Posterior cingulate gyrus (tissue), 11 donors: ENCODE measurements around the gene PLEKHB2.
"Not testable (repeated sequence)": the region's sequence is repeated elsewhere in the genome, so short reads cannot be mapped to it uniquely, and the experiment has no call there.

ENCODE experiments used
- DNase-seq, 10 donors: peaks; one replicate each; pipeline versions ENCODE4 v3.0.0 to v3.0.0-alpha.2; 2020 to 2021; ENCODE audit warnings: mixed read lengths in 3 of 10
- intact Hi-C: fragments of 100-400 bp; cut with DNase I; formaldehyde crosslinking; loops from one replicate; pipeline ENCODE4 v1.15.1; 2023

PLEKHB2 gene

GRCh38 chr2:131105156-131105949 lies at the start of gene PLEKHB2:
TSS of gene PLEKHB2 (plus strand) at chr2:131105336. CDS start at chr2:131120942, 15,606 bp downstream.
- peak; percentile 88 to 99 (median 93) for DNase-seq
- intact Hi-C loops = loop anchor here (5.0 kb wide), 2 partner anchors 73 to 308 kb away; no protein-coding TSS in a partner anchor

DNA sequence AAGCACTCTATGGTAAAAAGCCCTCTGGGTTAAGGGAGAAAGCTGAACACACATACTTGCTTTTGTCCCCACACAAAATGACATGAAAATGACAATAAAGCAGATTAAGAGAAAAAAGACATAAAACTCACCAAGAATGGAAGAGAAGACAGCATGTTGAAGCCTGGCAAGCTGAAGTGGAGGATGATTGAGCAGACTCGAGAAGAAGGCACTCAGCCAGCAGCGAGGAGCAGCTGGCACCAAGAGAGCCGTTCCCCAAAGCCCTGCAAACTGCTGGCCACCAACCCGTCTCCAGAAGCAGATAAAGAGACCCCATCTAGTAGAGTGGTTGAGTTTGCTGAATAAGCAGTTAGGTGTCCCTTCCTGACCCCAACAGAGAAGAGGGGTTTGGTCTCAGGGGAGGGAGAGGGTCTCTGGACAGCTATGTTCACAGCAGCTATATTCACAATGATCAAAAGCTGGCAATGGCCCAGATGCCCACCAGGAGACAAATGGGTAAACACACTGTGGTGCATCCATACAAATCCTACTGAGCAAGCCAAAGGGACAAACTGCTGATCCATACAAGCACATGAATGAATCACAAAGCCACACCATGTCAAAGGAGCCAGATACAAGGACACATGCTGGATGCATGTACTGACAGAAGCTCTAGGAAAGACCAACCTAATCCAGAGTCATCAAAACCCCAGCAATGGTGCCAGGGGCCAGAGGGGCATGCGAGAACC lies 48.8 kb upstream of the PLEKHB2 start:
- intact Hi-C loops = loop anchor here (5.0 kb wide), 1 partner anchor 36 kb away; the partner anchor contains the start of gene FAM168B
- peak in 5 of 10 donors; percentile 44 to 93 (median 59) for DNase-seq

DNA sequence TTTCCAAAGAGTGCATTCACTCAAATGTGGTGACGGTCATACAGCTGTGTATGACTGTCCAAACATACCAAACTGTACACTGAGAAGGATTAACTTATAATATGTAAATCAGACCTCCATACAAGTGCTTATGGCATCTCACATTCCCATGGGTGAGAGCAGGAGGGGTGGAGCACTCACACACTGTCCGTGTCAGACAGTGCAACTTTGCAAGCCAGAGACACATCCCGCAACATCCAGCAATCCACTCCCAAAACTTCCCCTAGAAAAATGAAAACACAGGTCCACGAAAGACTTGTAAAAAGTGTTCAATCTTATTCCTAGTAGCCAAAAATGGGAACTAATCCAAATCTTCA lies 48.2 kb upstream of the PLEKHB2 start:
- intact Hi-C loops = loop anchor here (5.0 kb wide), 1 partner anchor 35 kb away; the partner anchor contains the start of gene FAM168B

DNA sequence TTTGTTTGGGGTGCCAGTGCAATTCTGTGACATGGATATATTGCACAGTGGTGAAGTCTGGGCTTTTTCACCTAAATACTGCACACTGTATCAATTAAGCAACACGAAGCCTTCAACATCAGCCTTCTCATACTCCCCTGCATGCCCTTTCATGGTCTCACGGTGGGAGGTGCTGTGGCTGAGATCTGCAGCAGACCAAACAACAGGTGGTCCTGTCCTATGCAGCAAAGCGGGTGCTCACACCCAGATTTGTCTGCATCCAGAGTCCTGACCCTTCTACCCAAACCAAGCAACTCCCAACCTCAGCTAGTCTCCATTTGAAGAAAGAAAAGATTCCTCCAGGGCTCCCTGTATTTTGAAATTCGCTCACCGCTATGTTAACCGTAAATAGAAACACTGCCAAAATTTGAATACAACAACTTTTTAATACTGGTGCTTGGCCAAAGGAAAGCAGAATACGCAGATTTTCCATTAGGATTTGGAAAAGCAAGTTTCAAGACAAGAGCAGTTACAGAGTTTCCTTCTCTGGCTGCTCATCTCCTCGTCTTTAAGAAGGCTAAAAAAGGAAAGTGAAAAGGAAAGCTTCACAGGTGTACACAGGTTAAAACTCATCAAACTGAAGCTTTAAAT lies 46.8 kb upstream of the PLEKHB2 start:
- no peak for DNase-seq
- intact Hi-C loops = loop anchor here (5.0 kb wide), 1 partner anchor 34 kb away; the partner anchor contains the start of gene FAM168B

More for the DNA sequence above, 48.2 kb upstream of the PLEKHB2 start:
- DNase-seq = no peak

- peak in 6 of 10 donors; percentile 51 to 94 (median 66) for DNase-seq
- intact Hi-C loops = loop anchor here (5.0 kb wide), 1 partner anchor 33 kb away; the partner anchor contains the start of gene FAM168B
Measured at GRCh38 chr2:131058920-131059319, 46.2 kb upstream of the PLEKHB2 start.

DNA sequence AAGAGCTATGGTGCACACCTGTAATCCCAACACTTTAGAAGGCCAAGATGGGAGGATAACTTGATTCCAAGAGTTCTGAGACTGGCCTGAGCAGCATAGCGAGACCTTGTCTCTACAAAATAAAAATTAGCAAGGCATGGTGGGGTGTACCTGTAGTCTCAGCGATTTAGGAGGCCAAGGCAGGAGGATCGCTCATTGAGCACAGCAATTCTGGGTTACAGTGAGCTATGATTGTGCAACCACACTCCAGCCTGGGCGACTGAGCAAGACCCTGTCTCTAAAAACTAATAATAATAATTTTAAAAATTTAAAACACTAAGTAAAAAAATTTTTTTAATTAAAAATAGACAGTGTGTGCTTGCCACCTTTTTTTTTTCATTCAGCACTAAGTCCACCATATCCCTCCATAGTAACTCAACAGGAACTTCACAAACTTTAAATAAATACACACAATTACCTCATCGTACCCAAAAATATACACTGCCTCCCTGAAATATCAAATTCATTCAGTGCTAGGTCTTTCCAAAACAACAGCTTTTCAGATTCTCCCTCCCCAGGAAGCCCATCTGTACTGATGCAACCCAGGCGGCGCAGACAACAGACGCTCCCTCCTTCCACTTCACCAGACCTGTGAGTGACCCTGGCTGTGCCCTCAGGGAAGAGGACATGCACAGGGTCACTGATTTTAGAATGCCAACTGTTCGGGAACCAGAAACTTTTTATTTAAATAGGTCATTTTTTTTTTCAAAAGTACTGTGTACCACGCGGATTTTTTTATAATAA lies 41.4 kb upstream of the PLEKHB2 start:
- intact Hi-C loops = no loop called here
- DNase-seq = no peak

GRCh38 chr2:131064589-131065512 lies 40.3 kb upstream of the PLEKHB2 start:
- intact Hi-C loops = no loop called here
- DNase-seq = no peak

GRCh38 chr2:131067465-131068125 lies 37.5 kb upstream of the PLEKHB2 start:
- intact Hi-C loops = no loop called here

DNA sequence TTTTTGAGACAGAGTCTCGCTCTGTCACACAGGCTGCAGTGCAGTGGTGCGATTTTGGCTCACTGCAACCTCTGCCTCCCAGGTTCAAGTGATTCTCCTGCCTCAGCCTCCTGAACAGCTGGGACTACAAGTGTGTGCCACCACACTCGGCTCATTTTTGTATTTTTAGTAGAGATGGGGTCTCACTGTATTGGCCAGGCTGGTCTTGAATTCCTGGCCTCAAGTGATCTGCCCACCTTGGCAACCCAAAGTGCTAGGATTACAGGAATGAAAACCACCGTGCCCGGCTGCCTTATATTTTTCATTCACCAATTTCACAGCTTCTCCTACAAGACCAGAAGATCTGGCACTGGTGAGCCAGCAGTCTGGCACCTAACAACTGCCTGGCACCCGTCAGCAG lies 37.0 kb upstream of the PLEKHB2 start:
- intact Hi-C loops, DNase-seq: not testable (repeated sequence)

More at GRCh38 chr2:131067465-131068125, 37.5 kb upstream of the PLEKHB2 start:
- no peak for DNase-seq

DNA sequence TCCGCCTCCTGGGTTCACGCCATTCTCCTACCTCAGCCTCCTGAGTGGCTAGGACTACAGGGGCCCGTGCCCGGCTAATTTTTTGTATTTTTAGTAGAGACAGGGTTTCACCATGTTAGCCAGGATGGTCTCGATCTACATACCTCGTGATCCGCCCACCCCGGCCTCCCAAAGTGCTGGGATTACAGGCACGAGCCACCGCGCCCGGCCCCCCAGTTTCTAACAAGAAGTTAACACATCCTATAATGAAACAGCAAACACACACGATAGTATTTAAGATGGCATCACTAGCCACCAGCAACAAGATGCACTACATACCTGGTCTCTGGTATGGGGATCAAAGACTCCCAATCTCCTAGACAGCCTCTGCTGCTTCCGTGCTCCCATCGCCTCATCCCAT lies 29.6 kb upstream of the PLEKHB2 start:
- intact Hi-C loops, DNase-seq: not testable (repeated sequence)

- no peak for DNase-seq
- intact Hi-C loops = no loop called here
Measured at GRCh38 chr2:131076707-131077106, 28.4 kb upstream of the PLEKHB2 start.

GRCh38 chr2:131077182-131077846 lies 27.8 kb upstream of the PLEKHB2 start:
- intact Hi-C loops = no loop called here

GRCh38 chr2:131077966-131078365 lies 27.2 kb upstream of the PLEKHB2 start:
- intact Hi-C loops = no loop called here
- no peak for DNase-seq

More at GRCh38 chr2:131077182-131077846, 27.8 kb upstream of the PLEKHB2 start:
- no peak for DNase-seq

DNA sequence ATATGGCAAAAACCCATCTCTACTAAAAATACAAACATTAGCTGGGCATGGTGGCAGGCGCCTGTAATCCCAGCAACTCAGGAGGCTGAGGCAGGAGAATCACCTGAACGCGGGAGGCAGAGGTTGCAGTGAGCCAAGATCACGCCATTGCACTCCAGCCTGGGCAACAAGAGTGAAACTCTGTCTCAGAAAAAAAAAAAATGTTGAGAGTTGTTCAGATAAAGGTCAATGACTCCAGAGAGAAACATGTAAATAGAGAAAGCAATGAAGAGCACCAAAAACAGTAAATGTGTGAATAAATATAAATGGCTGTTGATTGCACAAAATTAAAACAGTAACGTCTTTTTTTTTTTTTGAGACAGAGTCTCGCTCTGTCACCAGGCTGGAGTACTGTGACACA lies 25.2 kb upstream of the PLEKHB2 start:
- intact Hi-C loops, DNase-seq: not testable (repeated sequence)

GRCh38 chr2:131081190-131081589 lies 23.9 kb upstream of the PLEKHB2 start:
- intact Hi-C loops = no loop called here
- no peak for DNase-seq

DNA sequence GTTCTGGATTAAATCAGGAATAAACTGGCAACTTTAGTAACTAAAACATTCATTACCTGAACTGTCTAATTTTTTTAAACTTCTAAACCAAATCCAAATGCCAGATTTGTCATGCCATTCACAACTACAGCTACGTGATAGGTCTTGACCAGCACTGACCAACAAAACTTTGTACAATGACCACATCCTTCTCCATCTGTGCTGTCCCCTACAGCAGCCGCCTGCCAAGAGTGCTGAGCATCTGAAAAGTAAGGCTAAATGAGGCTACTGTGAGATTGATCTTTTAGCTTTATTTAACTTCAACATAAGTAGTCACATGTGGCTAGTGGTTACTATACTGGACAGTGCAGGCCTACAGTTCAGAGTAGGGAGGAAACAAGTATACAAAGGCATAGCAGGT lies 19.5 kb upstream of the PLEKHB2 start:
- intact Hi-C loops = no loop called here
- DNase-seq = no peak

DNA sequence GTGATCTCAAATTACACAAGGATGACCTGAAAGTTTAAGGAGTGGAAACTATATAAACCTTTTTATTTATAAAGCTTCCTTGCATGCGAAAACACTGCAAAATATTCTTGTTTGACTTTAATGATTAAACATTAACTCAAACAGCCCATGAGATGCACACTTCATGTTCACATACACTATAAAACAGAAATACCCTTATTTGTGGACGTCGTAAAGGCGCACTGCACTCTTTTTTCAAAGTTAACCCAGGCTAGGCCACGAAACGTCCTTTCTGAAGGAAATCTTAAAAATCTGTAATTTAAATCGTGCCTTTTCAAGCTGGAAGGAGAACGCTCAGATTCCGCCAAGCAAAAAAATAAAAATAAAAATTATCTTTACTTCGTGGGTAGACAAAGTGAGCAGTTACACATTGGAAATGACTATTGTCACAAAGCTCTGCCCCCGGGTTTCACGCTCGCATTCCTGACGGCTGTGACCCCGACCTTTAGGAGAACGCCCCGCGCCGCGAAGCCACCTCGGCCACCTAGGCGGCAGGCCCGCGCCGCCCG lies 12.6 kb upstream of the PLEKHB2 start:
- no peak for DNase-seq
- intact Hi-C loops = loop anchor here (2.0 to 5.0 kb wide), 2 partner anchors 35 to 62 kb away; no protein-coding TSS in a partner anchor
